ENCODE results near the gene CYP2U1.
"Not testable (repeated sequence)": the region's sequence is repeated elsewhere in the genome, so short reads cannot be mapped to it uniquely, and the experiment has no call there.

The CYP2U1 gene

DNA sequence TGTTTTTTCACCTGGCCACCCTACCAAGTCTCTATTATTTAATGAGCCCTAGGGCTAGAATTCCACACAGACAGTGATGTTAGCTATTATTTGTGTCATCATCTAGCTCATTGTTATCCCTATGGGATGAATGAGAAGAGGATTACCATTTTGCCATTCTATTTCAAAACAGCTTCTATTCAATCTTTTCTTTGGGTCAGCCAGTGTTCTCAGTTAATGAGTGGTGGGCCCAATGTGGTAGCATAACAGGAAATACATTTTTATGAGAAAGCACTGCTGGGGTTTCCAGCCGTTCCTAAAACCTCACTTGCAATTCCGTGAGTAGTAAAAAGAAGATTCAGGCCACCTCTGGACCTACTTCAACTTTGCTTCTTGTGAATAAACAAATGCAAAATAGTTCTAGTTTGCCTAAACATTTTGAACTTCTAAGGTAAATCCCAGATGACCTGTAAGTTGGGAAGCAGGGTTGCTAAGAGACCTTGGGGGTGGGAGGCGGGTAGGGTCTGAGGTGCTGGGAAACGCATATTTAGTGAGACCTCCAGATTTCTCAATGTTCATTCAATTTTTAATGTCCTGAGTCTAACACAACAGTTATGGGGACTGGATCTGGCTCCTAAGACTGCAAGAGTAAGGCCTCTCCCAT lies 24.8 kb upstream of the CYP2U1 start:
- H3K4me3 ChIP-seq: no peak overlapping the region

DNA sequence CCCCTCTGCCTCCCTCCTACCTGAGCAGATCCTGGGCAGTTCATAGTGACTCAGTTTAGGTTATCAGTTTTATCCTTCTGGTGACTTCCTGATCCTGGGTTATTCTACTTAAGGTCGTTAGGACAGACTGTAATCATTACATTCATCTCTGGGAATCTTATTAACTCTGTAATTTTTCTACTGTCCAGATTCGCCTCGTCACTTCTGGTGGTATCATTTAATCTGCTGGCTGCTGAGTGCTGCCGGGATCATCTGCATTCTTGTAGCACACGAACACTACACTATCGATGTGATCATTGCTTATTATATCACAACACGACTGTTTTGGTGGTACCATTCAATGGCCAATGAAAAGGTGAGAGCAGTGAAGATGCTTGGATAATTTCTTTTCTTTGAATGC lies 23.0 kb upstream of the CYP2U1 start:
- DNase-seq (ENCODE audit: low read depth, low spot score): no peak
- Histone ChIP-seq H3K9me3 (ENCODE audit: low read depth, low read length) (no peaks in the 10 kb centered on the region), H3K36me3 (ENCODE audit: insufficient read depth, low read length) (no peaks in the 10 kb centered on the region), H3K4me3 (no peak overlapping the region), H3K9ac (ENCODE audit: insufficient read length) (no peak overlapping the region), H3K27ac (no peak overlapping the region)
- TF ChIP-seq FOXP2 (optimal IDR thresholded peaks at IDR 0.05; ENCODE audit: control extremely low read depth, extremely low read length, insufficient read depth): no peak
- no peak for TF ChIP-seq EZH2 (IDR thresholded peaks at IDR 0.05)
- no peak for TF ChIP-seq POLR2AphosphoS5 (IDR thresholded peaks at IDR 0.05; ENCODE audit: borderline replicate concordance, low read depth, low read length)

More for the DNA sequence above, 24.8 kb upstream of the CYP2U1 start:
- H3K9me3 ChIP-seq (ENCODE audit: low read depth, low read length): no peaks in the 10 kb centered on the region
- no peak for TF ChIP-seq EZH2 (IDR thresholded peaks at IDR 0.05)
- TF ChIP-seq POLR2AphosphoS5 (IDR thresholded peaks at IDR 0.05; ENCODE audit: borderline replicate concordance, low read depth, low read length): no peak
- no peak for TF ChIP-seq FOXP2 (optimal IDR thresholded peaks at IDR 0.05; ENCODE audit: control extremely low read depth, extremely low read length, insufficient read depth)
- H3K36me3 ChIP-seq (ENCODE audit: insufficient read depth, low read length): no peaks in the 10 kb centered on the region
- no peak for DNase-seq (ENCODE audit: low read depth, low spot score)
- no peak overlapping the region for H3K9ac ChIP-seq (ENCODE audit: insufficient read length)
- H3K27ac ChIP-seq: no peak overlapping the region

DNA sequence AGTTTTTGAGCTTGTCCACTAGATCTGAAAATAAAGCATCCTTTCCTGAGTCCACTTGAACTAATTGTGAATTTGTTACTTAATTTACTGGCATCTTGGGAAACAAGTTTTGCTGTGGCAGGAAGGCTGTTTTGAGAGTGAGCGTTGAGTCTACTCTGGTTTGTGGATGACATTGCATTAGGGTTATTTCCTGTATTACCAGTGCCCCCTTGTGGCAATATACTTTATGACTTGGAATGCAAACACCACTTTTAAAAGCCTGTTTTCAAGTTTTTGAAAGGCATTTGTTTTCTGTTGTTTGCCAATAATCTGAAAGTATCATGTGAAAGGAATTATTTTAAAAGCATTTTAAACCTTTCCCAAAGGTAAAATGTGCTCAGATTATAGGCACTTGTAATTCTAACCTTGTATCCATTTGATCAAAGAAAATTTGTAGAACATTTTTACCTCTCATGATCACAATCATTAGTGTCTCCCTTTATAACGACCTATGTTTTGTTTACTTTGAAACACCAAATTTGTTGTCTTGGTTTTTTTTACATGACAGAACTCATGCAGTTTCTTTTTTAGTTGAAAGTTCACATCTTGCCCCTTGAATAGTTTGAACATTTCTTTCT lies 18.0 kb upstream of the CYP2U1 start:
- Histone ChIP-seq H3K27ac (peak overlapping the region; percentile 64; the same call in 1 of the 2 replicates), H3K36me3 (ENCODE audit: insufficient read depth, low read length) (no peaks in the 10 kb centered on the region), H3K9me3 (ENCODE audit: low read depth, low read length) (no peaks in the 10 kb centered on the region), H3K4me3 (0 out of 2 replicates have a peak overlapping the region, but pooled peaks have one; percentile 28), H3K9ac (ENCODE audit: insufficient read length) (peak overlapping the region; percentile 59)
- DNase-seq (ENCODE audit: low read depth, low spot score): peak; percentile 72
- TF ChIP-seq EZH2 (IDR thresholded peaks at IDR 0.05) (no peak), POLR2AphosphoS5 (IDR thresholded peaks at IDR 0.05; ENCODE audit: borderline replicate concordance, low read depth, low read length) (no peak), FOXP2 (optimal IDR thresholded peaks at IDR 0.05; ENCODE audit: control extremely low read depth, extremely low read length, insufficient read depth) (no peak)

DNA sequence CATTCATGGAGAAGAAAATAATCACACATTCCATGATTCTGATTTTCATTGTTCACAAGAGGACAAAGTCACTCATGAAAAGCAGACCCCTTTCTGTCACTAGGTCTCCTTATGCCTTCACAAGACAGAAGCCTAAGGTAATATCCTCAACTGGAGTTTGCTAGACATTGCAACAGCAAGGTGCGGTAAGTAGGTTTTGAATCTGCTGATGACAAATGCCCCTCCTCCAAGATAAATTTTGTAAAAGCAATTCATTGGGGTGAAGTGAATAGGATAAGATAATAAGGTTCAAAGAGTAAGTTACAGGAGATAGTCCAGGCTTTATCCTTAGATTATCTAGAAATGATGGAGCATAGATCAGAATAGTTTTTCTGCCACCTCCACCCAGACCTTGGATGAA lies 16.1 kb upstream of the CYP2U1 start:
- no peak for TF ChIP-seq POLR2AphosphoS5 (IDR thresholded peaks at IDR 0.05; ENCODE audit: borderline replicate concordance, low read depth, low read length)
- TF ChIP-seq FOXP2 (optimal IDR thresholded peaks at IDR 0.05; ENCODE audit: control extremely low read depth, extremely low read length, insufficient read depth): no peak
- no peak for TF ChIP-seq EZH2 (IDR thresholded peaks at IDR 0.05)

DNA sequence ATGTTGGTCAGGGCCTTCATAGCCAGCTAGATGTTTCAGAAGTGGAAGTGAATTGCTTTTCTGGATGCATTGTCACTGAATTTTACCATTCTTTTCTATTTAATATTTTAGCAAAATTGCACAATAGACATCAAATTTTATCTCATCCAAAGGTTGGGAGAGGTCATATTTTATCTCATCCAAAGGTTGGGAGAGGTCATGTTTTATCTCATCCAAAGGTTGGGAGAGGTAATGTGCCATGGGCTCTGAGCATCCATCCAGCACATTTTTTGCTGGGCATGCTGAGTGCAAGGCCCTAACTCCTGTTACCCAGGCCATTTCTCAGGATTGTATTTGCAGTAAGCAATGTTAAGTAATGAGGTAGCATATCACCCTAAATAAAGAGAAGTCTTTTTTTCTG lies 14.7 kb upstream of the CYP2U1 start:
- H3K9ac ChIP-seq (ENCODE audit: insufficient read length): no peak overlapping the region

More for the DNA sequence above, 16.1 kb upstream of the CYP2U1 start:
- DNase-seq (ENCODE audit: low read depth, low spot score): no peak
- Histone ChIP-seq H3K4me3 (no peak overlapping the region), H3K9ac (ENCODE audit: insufficient read length) (no peak overlapping the region), H3K27ac (no peak overlapping the region), H3K36me3 (ENCODE audit: insufficient read depth, low read length) (no peaks in the 10 kb centered on the region), H3K9me3 (ENCODE audit: low read depth, low read length) (0 out of 2 replicates have a peak, but pooled peaks cover 3% of the 10 kb centered on the region)

DNA sequence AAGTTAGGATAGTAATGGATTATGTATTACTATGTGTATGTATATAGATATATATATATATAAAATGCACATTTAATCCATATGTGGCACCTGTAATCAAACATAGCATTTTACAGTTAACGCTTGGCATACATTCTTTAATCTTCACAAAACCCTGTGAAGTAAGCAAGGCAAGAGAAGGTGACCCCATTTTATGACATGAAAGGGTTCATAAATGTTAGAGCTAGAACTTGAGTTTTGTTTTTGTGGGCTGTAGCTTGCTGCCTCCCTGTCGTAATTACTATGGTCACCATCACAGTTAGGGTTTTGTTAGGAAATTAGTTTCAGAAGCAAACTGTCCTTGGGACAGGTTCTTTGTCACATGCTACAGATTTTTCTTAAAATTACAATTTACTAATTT lies 13.8 kb upstream of the CYP2U1 start:
- Histone ChIP-seq H3K36me3 (ENCODE audit: insufficient read depth, low read length) (no peaks in the 10 kb centered on the region), H3K9me3 (ENCODE audit: low read depth, low read length) (0 out of 2 replicates have a peak, but pooled peaks cover 3% of the 10 kb centered on the region)
- TF ChIP-seq EZH2 (IDR thresholded peaks at IDR 0.05) (no peak), FOXP2 (optimal IDR thresholded peaks at IDR 0.05; ENCODE audit: control extremely low read depth, extremely low read length, insufficient read depth) (no peak), POLR2AphosphoS5 (IDR thresholded peaks at IDR 0.05; ENCODE audit: borderline replicate concordance, low read depth, low read length) (no peak)

More for the DNA sequence above, 14.7 kb upstream of the CYP2U1 start:
- H3K9me3 ChIP-seq (ENCODE audit: low read depth, low read length): 0 out of 2 replicates have a peak, but pooled peaks cover 3% of the 10 kb centered on the region
- no peak for DNase-seq (ENCODE audit: low read depth, low spot score)
- no peaks in the 10 kb centered on the region for H3K36me3 ChIP-seq (ENCODE audit: insufficient read depth, low read length)
- H3K4me3 ChIP-seq: 0 out of 2 replicates have a peak overlapping the region, but pooled peaks have one; percentile 1
- H3K27ac ChIP-seq: peak overlapping the region; percentile 27
- TF ChIP-seq POLR2AphosphoS5 (IDR thresholded peaks at IDR 0.05; ENCODE audit: borderline replicate concordance, low read depth, low read length) (no peak), FOXP2 (optimal IDR thresholded peaks at IDR 0.05; ENCODE audit: control extremely low read depth, extremely low read length, insufficient read depth) (no peak), EZH2 (IDR thresholded peaks at IDR 0.05) (no peak)

DNA sequence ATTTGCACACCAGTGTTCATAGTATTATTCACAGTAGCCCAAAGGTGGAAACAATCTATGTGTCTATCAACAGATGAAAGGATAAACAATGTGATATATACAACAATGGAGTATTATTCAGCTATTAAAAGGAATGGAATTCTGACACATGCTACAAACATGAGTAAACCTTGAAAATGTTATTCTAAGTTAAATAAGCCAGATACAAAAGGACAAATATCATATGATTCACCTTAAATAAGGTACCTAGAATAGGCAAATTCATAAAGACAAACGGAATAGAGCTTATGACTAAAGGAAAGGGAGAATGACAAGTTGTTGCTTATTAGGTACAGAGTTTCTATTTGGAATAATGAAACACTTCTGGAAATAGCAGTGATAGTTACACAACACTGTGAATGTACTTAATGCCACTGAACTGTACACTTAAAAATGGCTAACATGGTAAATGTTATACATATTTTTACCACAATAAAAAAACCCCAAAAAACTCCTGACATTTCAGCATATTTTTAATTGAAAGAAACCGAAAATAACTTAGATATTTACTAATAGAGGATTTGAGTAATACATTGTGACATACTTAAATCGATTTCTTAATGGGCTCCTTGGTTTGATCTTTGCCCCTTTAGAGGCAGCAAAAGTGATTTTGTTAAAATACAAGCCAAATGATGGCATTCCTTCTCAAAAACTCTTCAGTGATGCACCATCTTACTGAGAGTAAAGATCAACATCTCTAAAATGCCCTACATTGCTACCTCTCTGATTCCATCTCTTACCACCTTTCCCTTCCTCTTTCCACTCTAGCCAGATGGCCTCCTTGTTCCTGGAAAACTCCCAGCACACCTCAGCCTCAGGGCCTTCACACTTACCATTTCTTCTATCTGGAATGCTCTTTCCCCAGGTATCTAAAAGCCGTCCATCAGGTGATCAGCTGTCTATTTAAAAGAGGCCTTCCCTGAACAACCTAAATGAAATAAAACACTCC lies 8.6 kb upstream of the CYP2U1 start:
- Histone ChIP-seq H3K9me3 (ENCODE audit: low read depth, low read length) (0 out of 2 replicates have a peak, but pooled peaks cover 3% of the 10 kb centered on the region), H3K36me3 (ENCODE audit: insufficient read depth, low read length) (no peaks in the 10 kb centered on the region), H3K9ac (ENCODE audit: insufficient read length) (no peak overlapping the region), H3K27ac (no peak overlapping the region), H3K4me3 (no peak overlapping the region)
- no peak for DNase-seq (ENCODE audit: low read depth, low spot score)
- TF ChIP-seq POLR2AphosphoS5 (IDR thresholded peaks at IDR 0.05; ENCODE audit: borderline replicate concordance, low read depth, low read length) (no peak), EZH2 (IDR thresholded peaks at IDR 0.05) (no peak), FOXP2 (optimal IDR thresholded peaks at IDR 0.05; ENCODE audit: control extremely low read depth, extremely low read length, insufficient read depth) (no peak)

More for the DNA sequence above, 13.8 kb upstream of the CYP2U1 start:
- H3K27ac ChIP-seq: no peak overlapping the region
- no peak for DNase-seq (ENCODE audit: low read depth, low spot score)
- no peak overlapping the region for H3K9ac ChIP-seq (ENCODE audit: insufficient read length)
- H3K4me3 ChIP-seq: no peak overlapping the region

DNA sequence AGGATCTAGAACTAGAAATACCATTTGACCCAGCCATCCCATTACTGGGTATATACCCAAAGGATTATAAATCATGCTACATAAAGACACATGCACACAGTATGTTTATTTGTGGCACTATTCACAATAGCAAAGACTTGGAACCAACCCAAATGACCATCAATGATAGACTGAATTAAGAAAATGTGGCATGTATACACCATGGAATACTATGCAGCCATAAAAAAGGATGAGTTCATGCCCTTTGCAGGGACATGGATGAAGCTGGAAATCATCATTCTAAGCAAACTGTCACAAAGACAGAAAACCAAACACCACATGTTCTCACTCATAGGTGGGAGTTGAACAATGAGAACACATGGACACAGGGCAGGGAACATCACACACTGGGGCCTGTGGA lies 5.6 kb upstream of the CYP2U1 start:
- H3K4me3 ChIP-seq: not testable (repeated sequence)

DNA sequence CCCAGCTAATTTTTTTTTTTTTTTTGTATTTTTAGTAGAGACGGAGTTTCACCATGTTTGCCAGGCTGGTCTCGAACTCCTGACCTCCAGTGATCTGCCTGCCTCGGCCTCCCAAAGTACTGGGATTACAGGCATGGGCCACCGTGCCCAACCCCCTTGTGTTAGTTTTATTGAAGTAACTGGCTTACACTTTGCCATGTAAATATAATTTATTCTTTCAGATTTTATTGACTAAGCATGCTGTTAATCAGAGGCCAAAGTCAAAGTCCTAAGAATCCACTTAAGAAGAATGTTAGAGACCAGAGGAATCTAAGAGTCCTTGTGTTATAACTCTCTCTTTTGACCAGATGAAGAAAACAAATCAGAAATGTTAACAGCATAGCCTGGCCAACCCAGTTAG lies 4.5 kb upstream of the CYP2U1 start:
- DNase-seq (ENCODE audit: low read depth, low spot score); H3K36me3 ChIP-seq (ENCODE audit: insufficient read depth, low read length); H3K4me3 ChIP-seq; H3K9me3 ChIP-seq (ENCODE audit: low read depth, low read length); H3K27ac ChIP-seq; H3K9ac ChIP-seq (ENCODE audit: insufficient read length): not testable (repeated sequence)

More for the DNA sequence above, 5.6 kb upstream of the CYP2U1 start:
- not testable (repeated sequence) for H3K9ac ChIP-seq (ENCODE audit: insufficient read length); H3K9me3 ChIP-seq (ENCODE audit: low read depth, low read length); DNase-seq (ENCODE audit: low read depth, low spot score); H3K36me3 ChIP-seq (ENCODE audit: insufficient read depth, low read length); H3K27ac ChIP-seq
